ENCODE data around the gene C22orf15.

The C22orf15 gene

DNA sequence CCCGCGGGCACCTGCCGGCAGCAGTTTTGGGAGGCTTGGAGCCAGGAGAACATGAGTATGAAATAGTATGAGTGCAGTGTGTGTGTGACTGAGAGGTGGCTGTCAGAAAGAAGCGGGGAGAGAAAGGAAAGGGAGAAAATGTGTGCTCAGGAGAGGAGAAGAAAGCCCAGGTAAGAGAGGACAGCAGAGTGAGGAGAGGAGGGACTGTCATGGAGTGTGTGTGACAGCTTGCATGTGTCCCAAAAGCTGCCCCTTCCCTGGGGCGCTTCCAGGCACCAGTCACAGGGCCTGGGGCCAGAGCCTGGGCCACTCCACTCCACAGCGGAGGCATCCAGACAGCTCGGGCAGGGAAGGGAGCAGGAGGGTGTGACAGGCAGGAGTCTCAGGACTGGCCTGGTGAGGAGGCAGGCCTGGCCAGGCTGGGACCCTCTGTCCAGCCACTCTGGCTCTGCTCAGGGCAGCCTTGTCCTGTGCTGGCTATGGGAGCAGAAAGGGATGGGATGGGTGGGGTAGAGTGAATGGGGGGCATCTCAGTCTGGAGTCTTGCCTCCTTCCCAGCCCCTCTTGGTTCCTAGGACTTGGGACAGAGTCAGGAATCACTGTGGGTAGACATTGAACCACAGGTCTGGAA lies 10.8 kb downstream of the C22orf15 start:
- no peak for DNase-seq (ENCODE audit: low spot score)

DNA sequence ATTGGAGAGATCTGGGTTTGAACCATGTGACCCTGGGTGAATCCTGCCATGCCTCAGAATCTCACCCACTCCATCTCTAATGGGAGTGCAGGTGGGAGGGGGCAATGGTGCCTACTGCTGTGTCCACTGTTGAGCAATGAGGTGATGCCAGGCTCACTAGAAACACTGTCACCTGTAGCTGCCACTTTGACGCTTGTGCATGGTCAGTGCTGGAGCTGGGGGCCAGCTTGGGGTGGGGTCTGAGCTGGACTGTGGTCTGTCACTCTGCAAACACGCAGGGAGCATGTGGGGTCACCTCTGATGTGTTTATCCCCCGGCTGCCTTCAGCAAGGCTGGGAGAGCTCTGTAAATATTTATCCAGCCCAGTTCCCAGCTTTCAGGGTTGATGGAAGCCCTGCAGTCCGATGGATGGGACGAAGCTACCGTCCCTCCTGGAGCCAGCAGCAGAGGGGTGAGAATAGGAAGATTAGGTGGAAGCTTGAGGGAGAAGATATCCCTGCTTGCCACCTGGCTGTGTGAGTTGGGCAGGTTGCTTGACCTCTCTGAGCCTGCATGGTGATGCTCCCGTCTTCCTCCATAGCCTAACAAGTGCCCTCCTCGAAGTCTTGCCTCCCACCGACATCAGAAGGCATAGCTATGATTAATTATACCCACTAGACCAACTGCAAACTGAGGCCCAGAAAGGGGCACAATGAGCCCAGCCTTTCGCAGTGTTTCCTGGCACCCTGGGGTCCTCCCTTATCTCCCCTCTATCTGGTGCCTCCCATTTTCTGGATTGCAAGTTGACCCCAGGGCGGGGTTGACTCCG lies 11.5 kb downstream of the C22orf15 start:
- no peak for DNase-seq (ENCODE audit: low spot score)

DNA sequence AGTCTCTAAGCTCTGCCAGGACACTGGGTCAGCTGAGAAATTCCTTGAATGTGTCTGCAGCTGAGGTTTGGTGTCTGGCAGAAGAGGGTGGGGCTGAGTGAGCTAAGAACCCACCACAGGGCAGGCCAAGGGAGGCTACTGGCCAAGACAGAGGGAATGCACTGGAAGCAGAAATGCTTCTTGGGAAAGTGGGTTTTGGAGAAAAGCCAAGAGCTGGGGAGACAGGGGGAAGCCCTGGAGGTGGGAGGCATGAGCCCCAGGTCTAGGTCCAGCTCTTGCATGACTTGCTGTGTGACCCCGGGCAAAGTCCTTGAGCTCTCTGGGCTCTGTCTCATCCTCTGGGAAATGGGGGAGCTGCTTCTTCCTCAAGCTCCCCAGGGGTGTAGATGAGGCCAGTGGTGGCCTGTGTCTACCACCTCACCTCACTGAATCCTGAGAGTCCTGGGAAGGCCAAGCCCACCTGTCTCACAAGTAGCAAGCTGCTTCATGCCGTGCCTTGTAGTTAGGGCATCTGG lies 12.2 kb downstream of the C22orf15 start:
- DNase-seq (ENCODE audit: low spot score) = peak; percentile 73

DNA sequence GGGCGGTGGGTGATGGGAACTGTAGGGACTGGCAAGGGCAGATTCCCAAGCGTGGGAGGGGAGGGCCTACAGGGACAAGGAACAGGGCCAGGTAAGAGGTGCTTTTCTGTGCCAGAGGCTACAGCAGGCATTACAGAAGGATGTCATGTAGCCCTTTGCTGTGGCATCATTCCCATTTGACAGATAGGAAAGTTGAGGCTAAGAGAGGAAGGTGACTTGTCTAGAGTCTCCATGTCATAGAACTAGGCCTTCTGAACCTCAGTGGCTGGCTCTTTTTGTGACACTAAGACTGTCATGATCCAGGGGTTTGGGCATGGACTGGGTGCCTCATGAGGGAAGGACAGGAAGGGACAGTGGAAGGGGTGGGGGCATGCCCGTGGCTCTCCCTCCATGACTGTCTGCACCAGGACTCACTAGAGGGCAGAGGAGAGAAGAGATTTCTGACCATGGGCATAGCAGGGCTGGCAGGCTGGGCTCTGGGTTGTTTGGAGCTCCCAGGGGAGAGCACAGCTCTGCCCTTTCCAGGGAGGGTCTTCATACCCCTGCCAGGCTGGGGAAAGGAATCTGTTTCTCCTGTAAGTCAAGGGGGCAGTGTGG lies 13.1 kb downstream of the C22orf15 start:
- no peak for DNase-seq (ENCODE audit: low spot score)

DNA sequence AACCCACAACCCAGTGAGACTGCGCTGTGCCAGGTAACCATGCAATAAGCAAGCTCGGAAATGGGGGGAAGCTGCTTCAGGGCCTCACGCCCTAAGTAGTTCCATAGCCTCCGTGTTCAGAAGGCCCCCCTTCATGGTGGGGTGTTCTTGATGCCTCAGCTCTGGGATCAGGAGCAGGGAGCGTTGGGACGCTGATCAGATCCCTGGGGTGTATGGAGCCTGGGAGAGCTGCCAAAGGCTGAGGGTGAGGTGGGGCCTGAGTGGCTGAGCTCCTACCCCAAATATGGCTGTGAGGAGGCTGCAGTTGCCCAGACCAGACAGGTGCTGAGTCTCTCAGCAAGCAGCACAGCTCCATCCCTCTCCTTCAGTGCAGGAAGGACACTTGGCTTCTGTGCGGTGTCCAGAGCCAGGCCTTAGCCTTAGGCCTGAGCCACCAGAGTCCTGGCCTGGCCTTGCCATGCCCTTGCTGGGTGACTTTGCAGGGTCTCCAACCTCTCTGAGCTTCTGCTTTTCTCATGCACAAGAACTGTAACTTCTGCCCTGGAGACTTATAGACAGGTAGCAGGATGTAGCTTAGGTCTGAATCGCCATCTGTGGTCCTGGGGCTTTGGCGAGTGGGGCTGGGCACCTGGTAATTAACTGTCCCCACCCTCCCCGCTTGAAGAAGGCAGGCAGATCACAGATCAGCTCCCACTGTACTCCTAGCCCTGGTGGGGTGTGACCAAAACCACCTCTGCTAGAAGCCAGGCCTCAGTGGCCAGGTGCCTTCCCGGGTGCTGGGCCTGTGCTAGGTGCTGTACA lies 15.2 kb downstream of the C22orf15 start:
- no peak for DNase-seq (ENCODE audit: low spot score)

DNA sequence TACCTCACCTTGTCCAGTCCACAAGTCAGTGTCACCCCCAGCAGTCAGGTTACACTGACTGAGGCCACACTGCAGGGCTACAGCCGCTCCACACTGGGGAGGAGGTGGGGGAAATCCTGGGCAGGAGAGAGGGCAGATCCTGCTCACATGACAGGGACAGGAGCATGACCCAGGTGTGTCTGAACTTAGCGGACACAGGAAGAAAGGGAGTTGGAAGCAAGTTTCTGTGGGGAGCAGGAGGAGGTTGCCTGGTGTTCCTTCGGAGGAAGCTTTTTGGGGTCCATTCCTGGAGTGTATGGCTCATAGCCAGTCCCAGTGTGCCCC lies 15.7 kb downstream of the C22orf15 start:
- no peak for DNase-seq (ENCODE audit: low spot score)

DNA sequence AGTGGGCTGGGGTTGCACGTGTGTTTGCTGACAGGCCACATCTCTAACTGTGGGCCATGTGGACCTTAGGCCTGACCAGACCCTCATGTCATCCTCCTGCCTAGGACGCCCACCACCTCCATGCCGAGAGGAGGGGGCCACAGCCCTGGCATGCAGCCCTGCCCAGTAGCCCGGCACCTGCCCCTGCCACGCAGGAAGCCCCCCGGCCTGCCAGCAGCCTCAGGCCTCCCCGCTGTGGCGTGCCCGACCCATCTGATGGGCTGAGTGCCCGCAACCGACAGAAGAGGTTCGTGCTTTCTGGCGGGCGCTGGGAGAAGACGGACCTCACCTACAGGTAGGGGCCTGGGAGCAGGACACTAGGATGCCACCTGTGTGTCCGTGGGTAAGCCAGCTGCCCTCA lies 16.3 kb downstream of the C22orf15 start:
- DNase-seq (ENCODE audit: low spot score) = no peak

DNA sequence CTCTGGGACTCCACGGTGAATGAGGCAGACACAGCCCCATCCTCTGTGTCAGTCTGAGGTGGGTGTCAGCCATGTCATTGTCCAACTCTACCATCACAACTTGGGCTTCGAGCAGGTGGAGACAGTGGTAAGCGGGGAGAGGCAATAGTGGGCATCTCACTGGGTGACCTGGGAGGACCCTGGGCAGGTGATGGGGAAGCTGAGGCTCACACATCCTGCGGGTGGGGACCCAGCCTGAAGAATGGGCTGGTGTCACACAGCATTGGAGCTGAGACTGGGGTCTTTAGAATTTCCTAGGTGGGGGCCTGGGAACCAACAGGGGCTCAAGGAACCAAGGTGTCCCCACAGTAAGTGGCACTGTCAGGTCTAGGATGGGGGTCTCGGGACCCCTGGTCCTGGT lies 16.9 kb downstream of the C22orf15 start:
- no peak for DNase-seq (ENCODE audit: low spot score)

DNA sequence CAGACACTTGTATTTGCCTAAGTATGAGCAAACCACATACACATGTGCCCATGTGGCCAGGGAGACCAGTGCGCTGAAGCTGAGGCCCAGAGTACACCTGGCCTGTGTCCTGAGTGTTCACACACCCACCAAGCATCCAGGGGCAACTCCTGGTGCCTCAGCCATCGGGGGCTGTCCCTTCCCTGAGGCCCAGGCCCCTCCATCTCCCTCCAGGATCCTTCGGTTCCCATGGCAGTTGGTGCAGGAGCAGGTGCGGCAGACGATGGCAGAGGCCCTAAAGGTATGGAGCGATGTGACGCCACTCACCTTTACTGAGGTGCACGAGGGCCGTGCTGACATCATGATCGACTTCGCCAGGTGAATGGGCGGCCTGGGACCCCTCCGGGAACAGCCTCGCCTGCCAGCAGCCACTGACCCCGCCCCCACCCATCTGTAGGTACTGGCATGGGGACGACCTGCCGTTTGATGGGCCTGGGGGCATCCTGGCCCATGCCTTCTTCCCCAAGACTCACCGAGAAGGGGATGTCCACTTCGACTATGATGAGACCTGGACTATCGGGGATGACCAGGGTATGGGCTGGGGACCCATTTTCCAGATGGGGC lies 17.5 kb downstream of the C22orf15 start:
- no peak for DNase-seq (ENCODE audit: low spot score)

DNA sequence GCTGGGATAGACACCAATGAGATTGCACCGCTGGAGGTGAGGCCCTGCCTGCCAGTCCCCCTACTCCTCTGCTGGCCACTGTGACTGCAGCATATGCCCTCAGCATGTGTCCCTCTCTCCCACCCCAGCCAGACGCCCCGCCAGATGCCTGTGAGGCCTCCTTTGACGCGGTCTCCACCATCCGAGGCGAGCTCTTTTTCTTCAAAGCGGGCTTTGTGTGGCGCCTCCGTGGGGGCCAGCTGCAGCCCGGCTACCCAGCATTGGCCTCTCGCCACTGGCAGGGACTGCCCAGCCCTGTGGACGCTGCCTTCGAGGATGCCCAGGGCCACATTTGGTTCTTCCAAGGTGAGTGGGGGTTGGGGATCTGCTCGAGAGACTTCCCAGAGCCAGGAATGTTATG lies 18.3 kb downstream of the C22orf15 start:
- DNase-seq (ENCODE audit: low spot score) = no peak

DNA sequence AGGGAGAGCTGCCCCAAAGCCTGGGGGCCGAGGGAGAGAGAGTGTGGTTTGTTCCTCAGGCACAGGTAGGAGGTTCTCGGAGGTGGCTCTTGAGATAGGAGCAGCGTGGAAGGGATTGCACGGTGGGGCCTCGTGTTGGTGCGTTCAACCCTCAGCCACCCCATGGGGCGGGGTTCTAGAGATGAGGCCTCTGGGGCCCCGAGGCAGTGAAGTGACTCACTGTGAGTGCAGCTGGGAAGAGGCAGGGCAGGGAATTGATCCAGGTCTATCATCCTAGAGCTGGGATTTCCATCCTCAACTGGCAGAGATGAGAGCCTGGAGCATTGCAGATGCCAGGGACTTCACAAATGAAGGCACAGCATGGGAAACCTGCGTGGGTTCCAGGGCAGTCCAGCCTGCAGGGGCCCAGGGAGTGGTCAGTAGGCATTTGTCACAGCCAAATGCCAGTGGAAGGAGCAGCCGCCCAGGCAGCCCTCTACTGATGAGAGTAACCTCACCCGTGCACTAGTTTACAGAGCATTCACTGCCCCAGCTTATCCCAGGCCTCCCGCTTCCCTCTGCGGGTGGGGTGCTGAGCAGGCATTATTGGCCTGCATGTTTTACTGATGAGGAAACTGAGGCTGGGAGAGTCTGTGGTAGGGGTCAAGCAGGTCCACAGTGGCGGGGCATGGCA lies 18.9 kb downstream of the C22orf15 start:
- peak; percentile 69 for DNase-seq (ENCODE audit: low spot score)

DNA sequence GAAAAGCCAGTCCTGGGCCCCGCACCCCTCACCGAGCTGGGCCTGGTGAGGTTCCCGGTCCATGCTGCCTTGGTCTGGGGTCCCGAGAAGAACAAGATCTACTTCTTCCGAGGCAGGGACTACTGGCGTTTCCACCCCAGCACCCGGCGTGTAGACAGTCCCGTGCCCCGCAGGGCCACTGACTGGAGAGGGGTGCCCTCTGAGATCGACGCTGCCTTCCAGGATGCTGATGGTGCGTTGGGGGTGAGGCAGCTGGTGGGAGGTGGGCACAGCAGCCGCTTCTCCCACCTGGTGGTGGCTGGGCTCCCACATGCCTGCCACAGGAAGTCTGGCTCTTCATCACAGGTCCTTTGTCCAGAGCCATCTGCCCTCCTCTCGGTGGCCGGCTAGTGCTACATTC lies 19.5 kb downstream of the C22orf15 start:
- no peak for DNase-seq (ENCODE audit: low spot score)

DNA sequence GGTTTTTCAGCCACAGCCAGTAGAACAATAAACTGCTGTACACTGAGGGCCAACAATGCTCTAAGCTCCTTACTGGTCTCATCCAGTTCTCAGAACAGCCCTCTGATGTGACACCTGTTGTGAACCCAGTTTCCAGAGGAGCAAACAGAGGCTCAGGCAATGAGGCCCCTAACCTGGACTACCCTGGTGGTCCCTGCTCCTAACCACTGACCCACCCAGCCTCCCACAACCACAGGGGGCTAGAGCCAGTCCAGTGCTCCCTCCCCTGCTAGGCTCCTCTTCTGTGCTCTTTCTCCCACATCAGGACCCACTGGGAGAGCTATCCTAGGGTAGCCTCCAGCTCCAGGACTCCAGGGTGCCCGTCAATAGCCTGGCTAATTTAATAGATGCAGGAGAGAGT lies 19.9 kb downstream of the C22orf15 start:
- no peak for DNase-seq (ENCODE audit: low spot score)

DNA sequence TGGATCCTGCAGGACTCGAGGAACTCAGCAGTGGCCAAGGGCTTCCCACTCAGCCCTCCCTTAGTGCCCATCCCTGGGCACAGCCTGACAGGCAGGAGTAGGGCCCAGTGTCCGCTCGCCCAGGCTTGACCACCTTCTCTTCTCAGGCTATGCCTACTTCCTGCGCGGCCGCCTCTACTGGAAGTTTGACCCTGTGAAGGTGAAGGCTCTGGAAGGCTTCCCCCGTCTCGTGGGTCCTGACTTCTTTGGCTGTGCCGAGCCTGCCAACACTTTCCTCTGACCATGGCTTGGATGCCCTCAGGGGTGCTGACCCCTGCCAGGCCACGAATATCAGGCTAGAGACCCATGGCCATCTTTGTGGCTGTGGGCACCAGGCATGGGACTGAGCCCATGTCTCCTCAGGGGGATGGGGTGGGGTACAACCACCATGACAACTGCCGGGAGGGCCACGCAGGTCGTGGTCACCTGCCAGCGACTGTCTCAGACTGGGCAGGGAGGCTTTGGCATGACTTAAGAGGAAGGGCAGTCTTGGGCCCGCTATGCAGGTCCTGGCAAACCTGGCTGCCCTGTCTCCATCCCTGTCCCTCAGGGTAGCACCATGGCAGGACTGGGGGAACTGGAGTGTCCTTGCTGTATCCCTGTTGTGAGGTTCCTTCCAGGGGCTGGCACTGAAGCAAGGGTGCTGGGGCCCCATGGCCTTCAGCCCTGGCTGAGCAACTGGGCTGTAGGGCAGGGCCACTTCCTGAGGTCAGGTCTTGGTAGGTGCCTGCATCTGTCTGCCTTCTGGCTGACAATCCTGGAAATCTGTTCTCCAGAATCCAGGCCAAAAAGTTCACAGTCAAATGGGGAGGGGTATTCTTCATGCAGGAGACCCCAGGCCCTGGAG lies 20.7 kb downstream of the C22orf15 start:
- DNase-seq (ENCODE audit: low spot score) = no peak

DNA sequence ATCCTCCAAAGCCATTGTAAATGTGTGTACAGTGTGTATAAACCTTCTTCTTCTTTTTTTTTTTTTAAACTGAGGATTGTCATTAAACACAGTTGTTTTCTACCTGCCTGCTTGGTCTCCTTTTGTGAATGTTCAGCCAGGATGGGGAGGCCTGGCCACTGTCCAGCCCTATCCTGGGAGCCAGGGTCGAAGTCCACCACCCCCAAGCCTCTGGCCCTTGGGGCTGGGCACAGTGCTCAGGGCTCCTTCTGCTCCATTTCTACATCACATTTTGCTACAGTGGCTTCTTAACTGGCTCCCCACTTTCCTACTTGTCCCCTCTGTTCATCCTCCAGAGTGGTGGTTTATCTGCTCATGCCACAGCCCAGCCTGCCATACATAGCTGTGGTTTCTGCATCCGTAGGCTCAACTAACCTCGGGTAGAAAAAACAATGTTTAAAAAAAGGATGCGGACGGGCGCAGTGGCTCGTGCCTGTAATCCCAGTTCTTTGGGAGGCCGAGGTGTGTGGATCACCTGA lies 21.5 kb downstream of the C22orf15 start:
- DNase-seq (ENCODE audit: low spot score) = no peak

DNA sequence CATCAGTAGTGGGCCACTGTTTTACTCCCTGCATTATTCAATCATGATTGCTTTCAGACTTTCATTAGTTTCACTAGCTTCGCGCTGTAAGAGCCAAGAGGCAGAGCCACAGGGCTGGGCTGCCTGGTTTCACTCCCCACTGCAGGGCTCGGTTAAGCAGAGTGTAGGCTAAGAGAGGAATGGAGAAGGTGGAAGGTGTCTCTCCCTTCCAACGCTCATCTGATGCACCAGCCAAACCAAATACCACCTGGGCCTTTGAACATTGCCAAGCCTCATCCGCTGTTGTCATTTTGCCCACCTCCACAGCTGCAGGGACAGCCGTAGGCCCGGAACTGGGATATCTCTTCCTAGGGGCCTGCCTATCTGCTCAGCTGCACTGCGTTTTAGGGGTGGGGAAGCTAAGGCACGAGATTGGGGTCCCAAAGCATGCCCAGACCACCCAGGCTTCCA lies 23.5 kb downstream of the C22orf15 start:
- no peak for DNase-seq (ENCODE audit: low spot score)

DNA sequence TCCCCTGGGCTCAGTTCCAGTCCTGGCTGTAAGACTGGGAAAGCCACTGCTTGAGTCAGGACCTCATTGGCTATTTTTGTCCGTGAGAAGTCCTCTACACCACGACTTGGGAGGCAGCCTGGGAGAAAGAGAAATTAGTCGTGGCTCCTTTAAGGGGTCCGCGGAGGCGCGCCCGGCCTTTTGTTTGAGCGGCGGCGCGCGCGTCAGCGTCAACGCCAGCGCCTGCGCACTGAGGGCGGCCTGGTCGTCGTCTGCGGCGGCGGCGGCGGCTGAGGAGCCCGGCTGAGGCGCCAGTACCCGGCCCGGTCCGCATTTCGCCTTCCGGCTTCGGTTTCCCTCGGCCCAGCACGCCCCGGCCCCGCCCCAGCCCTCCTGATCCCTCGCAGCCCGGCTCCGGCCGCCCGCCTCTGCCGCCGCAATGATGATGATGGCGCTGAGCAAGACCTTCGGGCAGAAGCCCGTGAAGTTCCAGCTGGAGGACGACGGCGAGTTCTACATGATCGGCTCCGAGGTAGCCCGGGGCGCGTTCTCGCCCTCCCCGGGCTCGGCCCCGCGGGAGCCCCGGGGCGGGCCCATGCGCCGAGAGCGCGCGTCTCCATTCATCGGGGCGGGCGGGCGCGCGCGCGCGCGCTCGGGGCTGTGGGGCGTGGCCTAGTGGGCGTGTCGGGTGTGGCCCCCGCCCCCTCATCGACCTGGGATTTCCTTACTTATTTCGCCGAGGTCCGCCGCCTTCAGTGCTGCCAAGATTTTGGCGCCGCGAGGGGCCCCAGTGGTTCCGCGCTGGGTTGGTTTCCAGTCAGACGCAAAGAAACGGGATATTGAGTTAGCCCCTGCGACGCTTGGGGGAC lies 24.2 kb downstream of the C22orf15 start, which contains the start of gene SMARCB1:
Gene SMARCB1, plus strand, starts transcription at position 215 of the 848 bp plus-strand sequence. Its CDS starts 204 bp downstream, at position 419.
- DNase-seq (ENCODE audit: low spot score) = peak; percentile 97

DNA sequence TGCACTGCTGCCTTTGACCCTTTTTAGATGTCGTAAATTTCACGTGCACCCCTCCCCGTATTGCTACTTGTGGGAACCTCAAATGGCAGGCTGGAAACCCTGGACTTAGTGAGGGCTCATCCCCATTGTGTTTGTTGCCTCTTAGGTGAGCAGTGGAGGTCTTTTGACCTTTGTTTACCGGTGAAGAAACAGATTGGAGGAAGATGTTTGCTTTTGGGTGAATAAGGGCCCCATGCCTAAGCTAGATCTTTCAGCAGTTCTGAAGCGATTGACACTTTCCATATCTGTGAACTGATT lies 24.8 kb downstream of the C22orf15 start:
- DNase-seq (ENCODE audit: low spot score) = no peak

DNA sequence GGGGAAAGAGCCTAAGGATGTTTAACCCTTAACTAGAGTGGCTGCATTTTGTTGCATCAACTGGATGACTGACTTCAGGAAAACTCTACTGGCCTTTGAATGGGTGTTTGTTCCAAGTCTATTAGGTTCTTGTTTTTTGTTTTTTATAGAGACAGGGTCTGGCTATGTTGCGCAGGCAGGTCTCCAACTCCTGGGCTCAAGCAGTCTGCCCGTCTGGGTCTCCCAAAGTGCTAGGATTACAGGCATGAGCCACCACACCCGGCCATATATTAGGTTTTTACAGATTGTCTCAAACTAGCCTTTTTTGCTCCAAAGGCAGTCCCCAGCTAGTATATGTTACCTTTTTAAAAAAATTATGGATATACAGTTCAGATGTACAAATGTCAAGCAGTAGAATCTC lies 25.1 kb downstream of the C22orf15 start:
- DNase-seq (ENCODE audit: low spot score) = no peak

All from AG08396 (cell line).